C4-2B (cell line): ENCODE results near the gene SEC24B.

Experiments
- ZFX ChIP-seq: fragments of 450-650 bp; IDR thresholded peaks from 2 replicates; pipeline ENCODE4 v1.6.1; 2017
- TF ChIP-seq, protein P1 (sequence below): fragments of 450-650 bp; conservative IDR thresholded peaks from 2 replicates; pipeline ENCODE4 v1.5.1; 2017; ENCODE audit warnings: mild to moderate bottlenecking

DNA sequence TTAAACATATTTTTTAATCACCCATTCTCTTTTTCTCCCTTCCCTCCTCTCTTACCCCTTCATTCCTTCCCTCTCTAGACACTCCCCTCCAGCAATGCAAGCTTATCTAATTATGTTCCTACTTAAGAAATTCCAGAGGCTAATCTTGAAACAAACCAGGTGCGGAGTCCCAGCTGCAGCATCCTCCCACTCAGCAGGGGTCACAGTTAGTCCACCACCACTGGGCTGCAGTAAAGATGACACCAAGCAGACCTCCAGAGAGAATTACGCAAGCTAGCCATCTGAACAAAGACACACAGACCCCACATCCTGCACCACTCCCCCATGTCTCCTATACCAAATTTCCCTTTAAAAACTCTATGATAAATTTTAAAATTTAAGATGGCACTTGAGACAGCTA is 13.9 kb upstream of the SEC24B start:
- TF ChIP-seq, protein P1, sequence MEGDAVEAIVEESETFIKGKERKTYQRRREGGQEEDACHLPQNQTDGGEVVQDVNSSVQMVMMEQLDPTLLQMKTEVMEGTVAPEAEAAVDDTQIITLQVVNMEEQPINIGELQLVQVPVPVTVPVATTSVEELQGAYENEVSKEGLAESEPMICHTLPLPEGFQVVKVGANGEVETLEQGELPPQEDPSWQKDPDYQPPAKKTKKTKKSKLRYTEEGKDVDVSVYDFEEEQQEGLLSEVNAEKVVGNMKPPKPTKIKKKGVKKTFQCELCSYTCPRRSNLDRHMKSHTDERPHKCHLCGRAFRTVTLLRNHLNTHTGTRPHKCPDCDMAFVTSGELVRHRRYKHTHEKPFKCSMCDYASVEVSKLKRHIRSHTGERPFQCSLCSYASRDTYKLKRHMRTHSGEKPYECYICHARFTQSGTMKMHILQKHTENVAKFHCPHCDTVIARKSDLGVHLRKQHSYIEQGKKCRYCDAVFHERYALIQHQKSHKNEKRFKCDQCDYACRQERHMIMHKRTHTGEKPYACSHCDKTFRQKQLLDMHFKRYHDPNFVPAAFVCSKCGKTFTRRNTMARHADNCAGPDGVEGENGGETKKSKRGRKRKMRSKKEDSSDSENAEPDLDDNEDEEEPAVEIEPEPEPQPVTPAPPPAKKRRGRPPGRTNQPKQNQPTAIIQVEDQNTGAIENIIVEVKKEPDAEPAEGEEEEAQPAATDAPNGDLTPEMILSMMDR = no peak
- TF ChIP-seq ZFX = no peak
